SK-N-SH treated with all-trans-retinoic acid at 6 μM for 48 hours (cell line): ENCODE data around the gene ARPC1A.

Experiments used
- ISL1 ChIP-seq: fragments of 250-450 bp; sonication (Bioruptor Pico); IDR thresholded peaks from 2 replicates; pipeline ENCODE4 v2.1.2; 2022; ENCODE audit warnings: mild to moderate bottlenecking, moderate library complexity
- SNAI2 ChIP-seq: fragments of 250-450 bp; sonication (Bioruptor Pico); IDR thresholded peaks from 2 replicates; pipeline ENCODE4 v1.5.0; 2020; ENCODE audit warnings: mild to moderate bottlenecking, moderate library complexity

- TF ChIP-seq ISL1 (CRISPR knock-in tag) (no peak), SNAI2 (no peak)
These were observed 79.3 kb downstream of the ARPC1A start for GRCh38 chr7:99404977-99405320.
